Stimulated activated CD4-positive, alpha-beta T cell treated with anti-CD3 and anti-CD28 coated beads, Interleukin-4, amount 100 ng/mL, for 1 hour (primary cell): ENCODE results near the gene ZNF350.
"Not testable (repeated sequence)": the region's sequence is repeated elsewhere in the genome, so short reads cannot be mapped to it uniquely, and the experiment has no call there.

Source experiments
- DNase-seq: peaks from one replicate; pipeline ENCODE4 v3.0.0-alpha.2; 2020

Gene ZNF350

DNA sequence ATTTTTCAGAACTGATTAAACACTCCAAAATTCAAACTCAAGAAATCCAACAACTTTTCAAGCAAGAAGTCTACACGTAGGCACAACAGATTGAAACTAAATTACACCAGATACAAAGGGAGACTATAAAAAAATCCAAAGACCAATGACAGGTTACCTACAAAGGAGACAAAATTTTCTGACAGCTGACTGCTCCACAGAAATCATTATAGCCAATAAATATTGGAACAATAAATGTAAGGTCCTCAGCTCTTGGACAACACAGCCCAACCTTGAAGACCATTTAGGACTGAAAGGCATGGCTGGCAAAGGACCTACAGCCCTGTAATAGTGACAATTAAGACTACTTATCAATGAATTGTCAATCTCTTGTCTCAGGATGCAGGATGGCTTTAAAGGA, 15.9 kb downstream of the ZNF350 start:
- no peak for DNase-seq

GRCh38 chr19:51965583-51965982, 21.1 kb downstream of the ZNF350 start:
- no peak for DNase-seq

DNA sequence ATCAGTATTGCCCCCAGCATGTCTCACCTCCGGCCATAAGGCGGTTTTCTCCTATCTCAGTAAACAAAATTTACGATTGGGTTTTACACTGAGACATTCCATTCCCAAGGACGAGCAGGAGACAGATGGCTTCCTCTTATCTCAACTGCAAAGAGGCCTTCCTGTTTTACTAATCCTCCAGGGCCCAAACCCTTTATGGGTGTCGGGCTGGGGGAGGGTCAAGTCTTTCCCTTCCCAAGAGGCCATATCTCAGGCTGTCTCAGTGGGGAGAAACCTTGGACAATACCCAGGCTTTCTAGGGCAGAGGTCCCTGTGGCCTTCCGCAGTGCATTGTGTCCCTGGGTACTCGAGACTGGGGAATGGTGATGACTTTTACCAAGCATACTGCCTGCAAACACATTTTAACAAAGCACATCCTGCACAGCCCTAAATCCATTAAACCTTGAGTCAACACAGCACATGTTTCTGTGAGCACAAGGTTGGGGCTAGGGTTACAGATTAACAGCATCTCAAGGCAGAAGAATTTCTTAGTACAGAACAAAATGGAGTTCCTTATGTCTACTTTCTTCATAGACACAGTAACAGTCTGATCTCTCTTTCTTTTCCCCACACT, 25.9 kb downstream of the ZNF350 start:
- not testable (repeated sequence) for DNase-seq

- DNase-seq, result no peak
These were observed 26.8 kb downstream of the ZNF350 start for GRCh38 chr19:51959791-51960190.

- DNase-seq, result not testable (repeated sequence)
These were observed 28.8 kb downstream of the ZNF350 start for GRCh38 chr19:51957846-51958245.

DNA sequence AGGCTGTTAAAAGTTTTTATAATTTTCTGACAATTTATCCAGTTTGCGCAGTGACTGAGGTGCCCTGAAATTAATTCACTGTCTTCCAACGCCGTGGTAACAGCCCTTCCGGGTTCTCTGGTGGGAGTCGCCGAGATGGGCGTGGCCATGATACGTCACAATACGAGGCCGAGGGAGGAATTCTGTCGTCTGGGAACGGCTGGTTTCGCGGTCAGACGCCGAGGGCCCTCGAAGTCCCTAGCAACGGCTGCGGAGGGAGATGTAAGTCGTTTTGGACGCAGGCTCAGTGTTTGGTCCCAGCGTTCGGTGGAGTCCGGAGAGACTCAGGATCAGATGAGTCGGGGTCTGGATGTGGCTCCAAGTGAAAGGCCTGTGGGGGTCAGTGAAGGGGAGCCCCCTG, 37.7 kb downstream of the ZNF350 start:
- DNase-seq, result no peak

GRCh38 chr19:51946602-51947001, 40.0 kb downstream of the ZNF350 start:
- DNase-seq, result no peak

- no peak for DNase-seq
These were observed 41.7 kb downstream of the ZNF350 start for GRCh38 chr19:51944798-51945552.

- no peak for DNase-seq
These were observed 47.7 kb downstream of the ZNF350 start for GRCh38 chr19:51938936-51939335.

DNA sequence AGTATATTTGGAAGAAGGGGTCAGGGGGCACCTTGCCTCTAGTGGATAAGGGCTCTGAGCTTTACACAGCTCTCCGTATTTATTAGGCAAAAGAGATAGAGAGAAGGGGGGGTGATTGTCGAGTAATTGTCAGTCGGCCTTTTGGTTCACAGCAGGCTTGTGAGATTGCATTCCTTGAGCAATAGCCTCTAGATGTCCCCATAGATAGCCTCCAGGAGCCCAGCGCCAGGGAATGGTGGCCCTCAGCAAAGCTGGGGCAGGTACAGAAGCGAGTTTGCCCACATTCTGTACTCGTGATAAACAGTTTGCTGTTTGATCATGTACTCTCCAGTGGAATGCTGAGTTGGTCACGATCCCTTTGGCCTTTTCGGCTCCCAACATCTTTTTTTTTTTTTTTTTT, 54.7 kb downstream of the ZNF350 start:
- no peak for DNase-seq

DNA sequence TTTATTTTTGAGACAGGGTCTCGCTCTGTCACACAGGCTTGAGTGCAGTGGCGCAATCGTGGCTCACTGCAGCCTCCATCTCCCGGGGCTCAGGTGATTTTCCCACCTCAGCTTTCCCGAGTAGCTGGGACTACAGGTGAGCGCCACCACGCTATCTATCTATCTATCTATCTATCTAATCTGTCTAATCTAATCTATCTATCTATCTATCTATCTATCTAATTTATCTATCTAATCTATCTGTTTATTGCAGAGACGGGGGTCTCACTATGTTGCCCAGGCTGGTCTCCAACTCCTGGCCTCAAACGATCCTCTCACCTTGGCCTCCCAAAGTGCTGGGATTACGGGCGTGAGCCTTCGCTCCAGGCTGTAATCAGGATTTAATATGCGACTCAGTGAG, 58.8 kb downstream of the ZNF350 start:
- DNase-seq, result no peak

DNA sequence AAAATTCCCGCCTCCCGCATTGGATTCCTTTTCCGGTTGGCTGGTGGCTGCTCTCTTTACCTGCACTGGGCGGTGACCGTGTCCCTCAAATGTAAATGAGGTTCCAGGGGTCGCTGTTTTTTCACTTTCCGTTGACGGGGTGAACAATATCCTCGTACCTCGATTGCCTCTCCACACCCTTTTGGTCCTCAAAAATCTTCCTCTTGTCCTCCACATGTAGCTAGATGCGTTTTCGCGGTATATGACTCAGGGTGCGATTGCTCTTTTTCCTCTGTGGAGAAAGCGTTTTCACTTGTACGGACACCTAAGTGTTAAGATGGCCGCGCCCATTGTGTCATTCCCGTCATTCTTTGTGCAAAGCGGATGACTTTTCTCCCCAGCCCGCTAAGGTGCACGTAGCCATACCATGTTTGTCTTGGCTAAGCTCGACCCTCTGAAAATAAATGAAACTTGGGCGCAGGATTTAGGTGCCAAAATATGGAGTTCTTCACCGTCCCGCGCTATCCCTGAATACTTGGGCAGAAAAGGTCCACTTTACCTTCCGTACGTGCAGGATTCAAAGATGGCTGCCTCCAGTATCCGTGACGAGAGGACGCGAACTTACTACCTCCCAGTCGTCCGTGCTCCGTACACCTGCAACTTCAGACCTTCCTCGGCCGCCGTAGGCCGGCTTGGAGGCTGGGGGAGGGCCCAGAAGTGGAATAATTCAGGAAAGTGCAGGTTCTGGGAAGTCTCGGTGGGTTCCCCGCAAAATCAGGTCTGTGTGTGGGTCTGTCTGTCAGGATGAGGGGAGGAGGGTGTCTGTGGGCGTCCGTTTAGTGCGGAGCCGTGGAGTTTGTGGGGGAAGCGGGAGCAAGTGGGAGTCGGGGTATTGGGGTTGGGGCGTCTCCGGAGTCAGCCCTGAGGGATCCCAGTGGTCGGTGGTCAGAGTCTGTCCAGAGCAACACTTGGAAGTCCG, 59.6 kb downstream of the ZNF350 start, which contains the start of gene ZNF613:
Gene ZNF613 (plus strand): TSS at position 689 of the 958 bp plus-strand sequence. CDS start 8,749 bp downstream, outside the sequence.
- DNase-seq, result peak; percentile 80

- no peak for DNase-seq
These were observed 60.2 kb downstream of the ZNF350 start for GRCh38 chr19:51926426-51926783.

DNA sequence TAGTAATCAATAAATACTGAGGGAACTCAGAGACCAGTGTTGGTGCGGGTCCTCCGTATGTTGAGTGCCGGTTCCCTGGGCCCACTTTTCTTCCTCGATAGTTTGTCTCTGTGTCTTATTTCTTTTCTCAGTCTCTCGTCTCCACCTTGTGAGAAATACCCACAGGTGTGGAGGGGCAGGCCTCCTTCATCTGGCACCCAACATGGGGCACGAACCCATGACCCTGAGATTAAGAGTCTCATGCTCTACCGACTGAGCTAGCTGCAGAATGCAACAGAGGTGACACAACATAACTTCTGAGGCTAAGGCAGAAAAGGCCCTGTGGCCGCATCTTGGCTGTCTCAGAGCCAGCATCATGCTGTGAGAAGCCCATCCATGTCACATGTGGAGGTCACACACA, 64.7 kb downstream of the ZNF350 start:
- peak; percentile 4 for DNase-seq

GRCh38 chr19:51919606-51920005, 67.0 kb downstream of the ZNF350 start:
- no peak for DNase-seq

DNA sequence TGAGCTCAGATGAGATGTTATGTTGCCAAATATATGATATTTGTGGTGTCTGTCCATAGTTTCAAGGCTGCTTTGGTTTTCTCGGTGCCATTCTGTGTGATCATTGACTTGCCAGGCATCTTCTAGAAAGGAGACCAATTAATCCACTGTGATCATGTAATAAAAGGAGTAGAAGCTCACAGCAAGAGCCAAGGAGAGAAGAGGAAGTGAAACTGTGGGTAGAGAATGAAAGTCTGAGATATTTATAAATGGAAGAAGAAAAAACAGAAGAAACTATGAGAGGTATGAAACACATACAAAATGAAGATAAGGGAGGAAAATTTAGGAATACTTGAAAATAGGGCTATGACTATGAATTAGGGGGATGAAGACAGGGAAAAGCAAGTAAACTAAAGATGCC, 70.5 kb downstream of the ZNF350 start:
- DNase-seq, result no peak

DNA sequence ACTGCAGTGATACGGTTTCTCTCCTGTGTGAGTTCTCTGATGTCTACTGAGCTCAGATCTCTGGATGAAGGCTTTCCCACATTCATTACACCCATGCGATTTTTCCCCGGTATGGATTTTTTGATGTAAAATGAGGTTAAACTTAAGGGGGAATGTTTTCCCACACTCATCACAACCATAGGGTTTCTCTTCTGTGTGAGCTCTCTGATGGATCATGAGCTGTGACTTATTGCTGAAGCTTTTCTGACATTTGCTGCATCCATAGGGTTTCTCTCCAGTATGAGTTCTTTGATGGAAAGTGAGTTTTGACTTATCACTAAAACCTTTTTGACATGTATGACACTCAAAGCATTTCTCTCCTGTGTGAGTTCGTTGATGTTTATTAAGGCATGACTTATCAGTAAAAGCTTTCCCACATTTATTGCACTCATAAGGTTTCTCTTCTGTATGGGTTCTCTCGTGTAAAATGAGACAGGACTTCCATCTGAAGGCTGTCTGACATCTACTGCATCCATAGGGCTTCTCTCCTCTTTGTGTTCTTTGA, 71.2 kb downstream of the ZNF350 start:
- DNase-seq, result no peak
